GM10266 (cell line): ENCODE results near the gene ABHD15.

Experiments used
- DNase-seq: peaks from one replicate; pipeline ENCODE4 v3.0.0; 2012; ENCODE audit errors: extremely low spot score
- CTCF ChIP-seq: IDR thresholded peaks from 2 replicates; pipeline ENCODE4 v1.5.1; 2012; ENCODE audit warnings: mild to moderate bottlenecking, low read depth; ENCODE audit not compliant: control insufficient read depth, insufficient read depth; ENCODE audit errors: missing control alignments

The ABHD15 gene

GRCh38 chr17:29584452-29585079 lies 17.7 kb upstream of the ABHD15 start:
- no peak for TF ChIP-seq CTCF
- DNase-seq, result no peak

- no peak for TF ChIP-seq CTCF
- no peak for DNase-seq
These were observed 16.7 kb upstream of the ABHD15 start for GRCh38 chr17:29583324-29584248.

- TF ChIP-seq CTCF, result no peak
- no peak for DNase-seq
These were observed 15.9 kb upstream of the ABHD15 start for GRCh38 chr17:29582772-29583171.

GRCh38 chr17:29582254-29582765 lies 15.5 kb upstream of the ABHD15 start:
- no peak for DNase-seq
- no peak for TF ChIP-seq CTCF

- no peak for TF ChIP-seq CTCF
- no peak for DNase-seq
These were observed 14.9 kb upstream of the ABHD15 start for GRCh38 chr17:29581583-29582253.

GRCh38 chr17:29579866-29580771 lies 13.3 kb upstream of the ABHD15 start:
- peak; percentile 94 for DNase-seq
- TF ChIP-seq CTCF, result peak; percentile 92
